Stimulated activated CD8-positive, alpha-beta memory T cell treated with anti-CD3 and anti-CD28 coated beads, Interleukin-7, amount 100 ng/mL, for 1 hour (primary cell): ENCODE results near the gene MFAP2.

Experiments
- DNase-seq, 2 donors: peaks; one replicate each; pipeline ENCODE4 v3.0.0-alpha.2; 2020; ENCODE audit warnings: low read depth in 2 of 2

The MFAP2 gene

GRCh38 chr1:17007121-17007520, 26.7 kb upstream of the MFAP2 start:
- DNase-seq, result no peak

GRCh38 chr1:17005365-17005740, 24.9 kb upstream of the MFAP2 start:
- no peak for DNase-seq

- DNase-seq, result no peak
Measured at GRCh38 chr1:17004466-17005364, 24.3 kb upstream of the MFAP2 start.

- no peak for DNase-seq
Measured at GRCh38 chr1:17002524-17002902, 22.1 kb upstream of the MFAP2 start.

- DNase-seq, result no peak
Measured at GRCh38 chr1:17001760-17002523, 21.5 kb upstream of the MFAP2 start.

GRCh38 chr1:16999863-17000262, 19.4 kb upstream of the MFAP2 start:
- no peak for DNase-seq

GRCh38 chr1:16998589-16998988, 18.2 kb upstream of the MFAP2 start:
- DNase-seq, result no peak

- DNase-seq, result no peak
Measured at GRCh38 chr1:16996845-16997244, 16.4 kb upstream of the MFAP2 start.

- no peak for DNase-seq
Measured at GRCh38 chr1:16993521-16994038, 13.2 kb upstream of the MFAP2 start.

- DNase-seq, result no peak
Measured at GRCh38 chr1:16992675-16993074, 12.3 kb upstream of the MFAP2 start.

GRCh38 chr1:16992102-16992501, 11.7 kb upstream of the MFAP2 start:
- no peak for DNase-seq

- no peak for DNase-seq
Measured at GRCh38 chr1:16991571-16991970, 11.2 kb upstream of the MFAP2 start.

GRCh38 chr1:16989676-16990391, 9.4 kb upstream of the MFAP2 start:
- no peak for DNase-seq

GRCh38 chr1:16988210-16988609, 7.8 kb upstream of the MFAP2 start:
- no peak for DNase-seq

- DNase-seq, result no peak
Measured at GRCh38 chr1:16986962-16987361, 6.5 kb upstream of the MFAP2 start.

GRCh38 chr1:16986560-16986959, 6.1 kb upstream of the MFAP2 start:
- DNase-seq, result no peak

GRCh38 chr1:16986113-16986512, 5.7 kb upstream of the MFAP2 start:
- no peak for DNase-seq

- DNase-seq, result no peak
Measured at GRCh38 chr1:16984717-16985116, 4.3 kb upstream of the MFAP2 start.

GRCh38 chr1:16983649-16984048, 3.2 kb upstream of the MFAP2 start:
- DNase-seq, result no peak

GRCh38 chr1:16982902-16983301, 2.5 kb upstream of the MFAP2 start:
- DNase-seq, result no peak

GRCh38 chr1:16981269-16981849, 939 bp upstream of the MFAP2 start:
- DNase-seq, result no peak
